Right lobe of liver (tissue), 4 donors: ENCODE measurements around the gene RAB10.

Experiments
- CTCF ChIP-seq, 4 donors: fragments of 200-600 bp in 3 of 4; fragments of 450-650 bp in 1 of 4; IDR thresholded peaks; one replicate each; pipeline versions ENCODE4 v1.5.1 to v1.8.0; 2016 to 2022; ENCODE audit warnings: antibody characterized with exemption in 4 of 4, mild to moderate bottlenecking in 2 of 4
- POLR2A ChIP-seq: fragments of 450-650 bp; IDR thresholded peaks from one replicate; pipeline ENCODE4 v1.6.1; 2017; ENCODE audit warnings: antibody characterized with exemption, mild to moderate bottlenecking
- donor health status: DM: no; HTN: no; CAD: no.
- donor health status: DM: no; HTN: no; CAD: no.
- donor health status: DM: no; HTN: yes; CAD: no.

GRCh38 chr2:26081556-26081955, 47.7 kb downstream of the RAB10 start:
- TF ChIP-seq CTCF (IDR thresholded peaks at IDR 0.05) (no peak), POLR2A (no peak)
